PC-3 (cell line): ENCODE data around the gene CABLES1. TPM values are rescaled to one million over a fixed set of nuclear protein-coding genes. Genes with fewer than 3 reads are reported as not detected.

Experiments used
- ATAC-seq: fragments of 200-7000 bp; cut with Tn5 transposase; 2 replicates; pipeline ENCODE4 v1.9.1; 2020; ENCODE audit warnings: mild to moderate bottlenecking, moderate library complexity
- BruUV-seq: library from RNA; stranded (reverse); fragments of 400-500 nt; replicated peaks from 2 replicates; lab custom pipeline; 2021; lab: Mats Ljungman, UMichigan
- CTCF ChIA-PET: fragments of 300-600 bp; sonication (Branson Sonifier 250); formaldehyde crosslinking; loops from one replicate; lab custom pipeline; 2022; ENCODE audit warnings: antibody characterized with exemption; lab: Charles Lee
- POLR2A ChIA-PET: fragments of 300-600 bp; sonication (Branson Sonifier 250); formaldehyde crosslinking; loops from one replicate; lab custom pipeline; 2022; ENCODE audit warnings: antibody characterized with exemption; ENCODE audit not compliant: unreplicated experiment; lab: Charles Lee
- DNase-seq: peaks from one replicate; pipeline ENCODE4 v3.0.0-alpha.2; 2015
- H2AFZ ChIP-seq: fragments of 300-600 bp; sonication (generic); 2 replicates; pipeline ENCODE4 v1.6.0; 2016; ENCODE audit warnings: antibody characterized with exemption, low read length
- H3F3A ChIP-seq: fragments of 300-600 bp; sonication (generic); one replicate; pipeline ENCODE4 v1.6.0; 2017; ENCODE audit warnings: antibody characterized with exemption, low read length, control low read depth, mild to moderate bottlenecking; ENCODE audit not compliant: unreplicated experiment
- H3K27ac ChIP-seq: fragments of 300-600 bp; sonication (generic); 2 replicates; pipeline ENCODE4 v1.5.1; 2016; ENCODE audit warnings: mild to moderate bottlenecking, low read length
- H3K27me3 ChIP-seq: fragments of 300-600 bp; sonication (generic); 2 replicates; pipeline ENCODE4 v1.6.1; 2016; ENCODE audit warnings: low read length, mixed read lengths
- H3K36me3 ChIP-seq: fragments of 300-600 bp; sonication (generic); 2 replicates; pipeline ENCODE4 v1.6.1; 2016; ENCODE audit warnings: low read depth, mixed run types, low read length, mixed read lengths
- H3K4me1 ChIP-seq: fragments of 300-600 bp; sonication (generic); 2 replicates; pipeline ENCODE4 v1.5.1; 2016; ENCODE audit warnings: low read length; ENCODE audit not compliant: insufficient read depth
- H3K4me2 ChIP-seq: fragments of 300-600 bp; sonication (generic); 2 replicates; pipeline ENCODE4 v1.6.0; 2016; ENCODE audit warnings: low read length
- H3K4me3 ChIP-seq: fragments of 300-600 bp; sonication (generic); 2 replicates; pipeline ENCODE4 v1.5.1; 2016; ENCODE audit warnings: mild to moderate bottlenecking, low read length, mixed read lengths
- H3K79me2 ChIP-seq: fragments of 300-600 bp; sonication (generic); 2 replicates; pipeline ENCODE4 v1.6.1; 2017; ENCODE audit warnings: low read length, mixed read lengths
- H3K9ac ChIP-seq: fragments of 300-600 bp; sonication (generic); 2 replicates; pipeline ENCODE4 v1.6.0; 2016; ENCODE audit warnings: mild to moderate bottlenecking, low read length
- H3K9me2 ChIP-seq: fragments of 300-600 bp; sonication (generic); replicated peaks from 2 replicates; pipeline ENCODE4 v1.6.1; 2016; ENCODE audit warnings: mixed run types, low read length, mixed read lengths
- H3K9me3 ChIP-seq: fragments of 300-600 bp; sonication (generic); 2 replicates; pipeline ENCODE4 v1.6.1; 2016; ENCODE audit warnings: low read length, mixed read lengths
- H4K20me1 ChIP-seq: fragments of 300-600 bp; sonication (generic); 2 replicates; pipeline ENCODE4 v1.6.1; 2016; ENCODE audit warnings: low read length, mixed read lengths
- EZH2 ChIP-seq: fragments of 300-600 bp; sonication (generic); IDR thresholded peaks from one replicate; pipeline ENCODE4 v1.6.1; 2017; ENCODE audit warnings: antibody characterized with exemption, mild to moderate bottlenecking, low read length; ENCODE audit not compliant: unreplicated experiment
- EZH2phosphoT487 ChIP-seq: fragments of 300-600 bp; sonication (generic); IDR thresholded peaks from 2 replicates; pipeline ENCODE4 v1.6.1; 2018; ENCODE audit warnings: mild to moderate bottlenecking, antibody characterized with exemption, low read length, borderline replicate concordance
- intact Hi-C: fragments of 100-400 bp; cut with micrococcal nuclease; formaldehyde crosslinking; loops from 2 replicates; pipeline ENCODE4 v1.9.0; 2023
- total RNA-seq: library from RNA; depleted of rRNA; stranded (reverse); fragments of >200 nt; gene quantifications from 2 replicates; pipeline ENCODE4 v1.2.3, GENCODE V29; 2014
- TF ChIP-seq, protein P1 (sequence below): fragments of 300-600 bp; sonication (generic); conservative IDR thresholded peaks from 2 replicates; pipeline ENCODE4 v1.5.1; 2017; ENCODE audit warnings: antibody characterized with exemption, low read depth, mild to moderate bottlenecking, low read length

The CABLES1 gene
- total RNA-seq, 1 experiment from 2014 or later = 18.6 TPM

DNA sequence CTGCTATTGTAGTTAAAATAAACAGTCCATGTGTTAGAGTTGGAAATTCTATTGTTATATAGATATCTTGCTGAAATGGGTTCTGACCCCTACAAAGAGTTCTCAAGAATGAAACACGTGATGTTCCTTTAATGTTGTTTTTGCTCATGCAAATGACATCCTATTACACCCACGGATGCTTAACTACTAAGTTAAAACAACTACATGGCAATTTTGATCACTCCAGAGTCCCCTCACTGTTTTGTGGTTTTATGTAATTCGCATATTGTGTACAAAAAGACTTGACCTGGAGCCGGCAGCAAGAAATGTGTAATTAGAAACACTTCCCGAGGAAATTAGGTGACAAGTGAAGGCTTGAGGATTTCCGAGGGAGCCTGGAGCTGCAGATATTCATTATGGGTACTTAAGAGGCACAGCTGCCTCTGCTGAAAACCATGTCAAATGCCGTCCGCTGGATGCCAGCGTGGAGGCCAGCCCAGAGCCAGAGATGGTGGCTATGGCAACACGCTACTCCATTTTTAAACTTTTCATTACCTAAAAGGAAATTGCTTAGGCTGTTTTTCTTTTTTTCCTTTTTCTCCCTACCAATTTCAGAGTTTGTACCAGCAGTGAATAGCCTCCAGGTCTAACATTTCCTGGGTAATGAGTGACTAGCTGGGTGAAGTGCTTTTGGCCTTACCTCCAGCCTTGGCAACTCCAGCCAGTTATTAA, 21.0 kb upstream of the CABLES1 start:
- ATAC-seq = no peak
- ChIA-PET POLR2A (no interaction called here), CTCF (no interaction called here)
- no peak overlapping the region for H3K4me3 ChIP-seq
- H3K36me3 ChIP-seq = no peaks in the 10 kb centered on the region
- H3K4me2 ChIP-seq = no peak overlapping the region
- no peaks in the 10 kb centered on the region for H4K20me1 ChIP-seq
- no peaks in the 10 kb centered on the region for H3K79me2 ChIP-seq
- no TSS peak for BruUV-seq
- H3K9ac ChIP-seq = peak overlapping the region; percentile 77; the same call in 1 of the 2 replicates
- peaks cover 24% of the 10 kb centered on the region for H3K4me1 ChIP-seq
- no peaks in the 10 kb centered on the region for H3K27me3 ChIP-seq
- H3K9me3 ChIP-seq = no peaks in the 10 kb centered on the region
- H3K27ac ChIP-seq = peak overlapping the region; percentile 95
- no peaks in the 10 kb centered on the region for H3K9me2 ChIP-seq
- DNase-seq = no peak
- TF ChIP-seq, protein P1, sequence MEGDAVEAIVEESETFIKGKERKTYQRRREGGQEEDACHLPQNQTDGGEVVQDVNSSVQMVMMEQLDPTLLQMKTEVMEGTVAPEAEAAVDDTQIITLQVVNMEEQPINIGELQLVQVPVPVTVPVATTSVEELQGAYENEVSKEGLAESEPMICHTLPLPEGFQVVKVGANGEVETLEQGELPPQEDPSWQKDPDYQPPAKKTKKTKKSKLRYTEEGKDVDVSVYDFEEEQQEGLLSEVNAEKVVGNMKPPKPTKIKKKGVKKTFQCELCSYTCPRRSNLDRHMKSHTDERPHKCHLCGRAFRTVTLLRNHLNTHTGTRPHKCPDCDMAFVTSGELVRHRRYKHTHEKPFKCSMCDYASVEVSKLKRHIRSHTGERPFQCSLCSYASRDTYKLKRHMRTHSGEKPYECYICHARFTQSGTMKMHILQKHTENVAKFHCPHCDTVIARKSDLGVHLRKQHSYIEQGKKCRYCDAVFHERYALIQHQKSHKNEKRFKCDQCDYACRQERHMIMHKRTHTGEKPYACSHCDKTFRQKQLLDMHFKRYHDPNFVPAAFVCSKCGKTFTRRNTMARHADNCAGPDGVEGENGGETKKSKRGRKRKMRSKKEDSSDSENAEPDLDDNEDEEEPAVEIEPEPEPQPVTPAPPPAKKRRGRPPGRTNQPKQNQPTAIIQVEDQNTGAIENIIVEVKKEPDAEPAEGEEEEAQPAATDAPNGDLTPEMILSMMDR = no peak
- H3F3A ChIP-seq = no peaks in the 10 kb centered on the region
- intact Hi-C loops = loop anchor here (2.0 kb wide), 1 partner anchor 20 kb away; the partner anchor contains the start of gene CABLES1
- H2AFZ ChIP-seq = no peak overlapping the region

DNA sequence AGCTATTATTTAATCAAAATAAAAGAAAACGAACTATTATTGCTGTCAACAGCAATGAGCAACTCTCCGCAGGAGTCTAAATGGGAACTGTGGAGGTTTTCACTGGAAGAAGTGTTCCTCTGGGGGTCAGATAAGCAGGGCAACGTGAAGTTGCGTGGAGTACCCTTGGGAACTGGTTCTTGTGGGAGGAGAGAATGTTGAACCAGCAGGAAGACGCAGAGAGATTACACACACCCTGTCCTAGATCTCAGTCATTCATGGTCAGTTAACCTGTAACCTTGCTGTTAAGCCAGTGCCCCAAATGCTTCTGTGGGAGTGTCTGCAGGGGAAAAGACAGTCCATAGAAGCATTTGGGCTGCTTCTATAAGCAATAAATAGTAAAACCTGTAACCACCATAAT, 20.4 kb upstream of the CABLES1 start:
- H3K4me3 ChIP-seq = no peak overlapping the region
- ChIA-PET CTCF (no interaction called here), POLR2A (no interaction called here)
- H3K79me2 ChIP-seq = no peaks in the 10 kb centered on the region
- H2AFZ ChIP-seq = no peak overlapping the region
- no peaks in the 10 kb centered on the region for H3F3A ChIP-seq
- no peaks in the 10 kb centered on the region for H3K9me2 ChIP-seq
- H3K27me3 ChIP-seq = no peaks in the 10 kb centered on the region
- intact Hi-C loops = loop anchor here (2.0 to 5.0 kb wide), 2 partner anchors 20 to 38 kb away; partner anchors contain the start of gene CABLES1
- H3K9ac ChIP-seq = peak overlapping the region; percentile 77
- H3K4me2 ChIP-seq = peak overlapping the region; percentile 70
- H3K36me3 ChIP-seq = no peaks in the 10 kb centered on the region
- DNase-seq (no peak), ATAC-seq (peak; percentile 8; the same call in 1 of the 2 replicates)
- no TSS peak for BruUV-seq
- H3K27ac ChIP-seq = peak overlapping the region; percentile 95
- TF ChIP-seq EZH2 (no peak), EZH2phosphoT487 (no peak)
- TF ChIP-seq, protein P1 = no peak
- no peaks in the 10 kb centered on the region for H3K9me3 ChIP-seq
- peaks cover 24% of the 10 kb centered on the region for H3K4me1 ChIP-seq
- H4K20me1 ChIP-seq = no peaks in the 10 kb centered on the region

DNA sequence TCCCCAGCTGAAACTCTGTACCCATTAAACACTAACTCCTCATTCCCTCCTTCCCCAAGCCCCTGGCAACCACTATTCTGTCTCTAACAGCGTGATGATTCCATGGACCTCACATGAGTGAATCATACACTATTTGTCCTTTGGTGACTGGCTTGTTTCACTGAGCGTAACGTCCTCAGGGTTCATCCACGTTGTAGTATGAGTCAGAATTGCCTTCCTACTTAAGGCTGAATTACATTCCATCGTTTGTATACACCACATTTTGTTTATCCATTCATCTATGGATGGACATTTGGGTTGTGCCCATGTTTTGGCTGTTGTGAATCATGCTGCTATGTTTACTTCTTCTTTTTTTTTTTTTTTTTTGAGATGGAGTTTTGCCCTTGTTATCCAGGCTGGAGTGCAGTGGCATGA, 19.6 kb upstream of the CABLES1 start:
- no peak overlapping the region for H2AFZ ChIP-seq

More for the DNA sequence above, 19.6 kb upstream of the CABLES1 start:
- H3K27me3 ChIP-seq = no peaks in the 10 kb centered on the region
- no peak overlapping the region for H3K4me3 ChIP-seq
- H3F3A ChIP-seq = no peaks in the 10 kb centered on the region
- CTCF ChIA-PET = no interaction called here
- POLR2A ChIA-PET = no interaction called here
- H3K27ac ChIP-seq = peak overlapping the region; percentile 95
- H3K79me2 ChIP-seq = no peaks in the 10 kb centered on the region
- DNase-seq (peak; percentile 99), ATAC-seq (peak; percentile 98)
- intact Hi-C loops = loop anchor here (2.0 to 5.0 kb wide), 2 partner anchors 19 to 38 kb away; partner anchors contain the start of gene CABLES1
- no peaks in the 10 kb centered on the region for H3K36me3 ChIP-seq
- TF ChIP-seq EZH2phosphoT487 (no peak), EZH2 (no peak)
- TF ChIP-seq, protein P1 = no peak
- no peaks in the 10 kb centered on the region for H3K9me3 ChIP-seq
- H3K4me2 ChIP-seq = peak overlapping the region; percentile 70
- H4K20me1 ChIP-seq = no peaks in the 10 kb centered on the region
- H3K9ac ChIP-seq = peak overlapping the region; percentile 77
- no TSS peak for BruUV-seq
- no peaks in the 10 kb centered on the region for H3K9me2 ChIP-seq
- peaks cover 24% of the 10 kb centered on the region for H3K4me1 ChIP-seq
